ENCODE results near the gene PDC. TPM values are rescaled to one million over a fixed set of nuclear protein-coding genes. Genes with fewer than 3 reads are reported as not detected.

PDC gene
- total and polyA plus RNA-seq, 2 experiments from 2014 or later, result not detected

GRCh38 chr1:186481303-186481888 is 20.5 kb upstream of the PDC start:
- Histone ChIP-seq H3K4me2 (no peak overlapping the region), H2AFZ (no peak overlapping the region), H3K36me3 (replicated peaks; ENCODE audit: insufficient read depth, low read depth) (no peaks in the 10 kb centered on the region), H4K20me1 (ENCODE audit: insufficient read depth, poor library complexity, severe bottlenecking) (no peaks in the 10 kb centered on the region), H3K27ac (no peak overlapping the region), H3K79me2 (no peaks in the 10 kb centered on the region), H3K9me2 (replicated peaks; ENCODE audit: insufficient read depth) (no peaks in the 10 kb centered on the region), H3K9me3 (ENCODE audit: low read depth) (no peaks in the 10 kb centered on the region), H3K27me3 (no peaks in the 10 kb centered on the region), H3K4me3 (no peak overlapping the region), H3K4me1 (ENCODE audit: insufficient read depth) (no peaks in the 10 kb centered on the region)
- TF ChIP-seq EZH2phosphoT487 (IDR thresholded peaks at IDR 0.05; ENCODE audit: low read depth, severe bottlenecking, unreplicated experiment), result no peak
- TF ChIP-seq CTCF (IDR thresholded peaks at IDR 0.05; ENCODE audit: poor library complexity), result no peak
- DNase-seq (ENCODE audit: low spot score), result no peak
- WGBS (ENCODE audit: low lambda C conversion rate, missing lambda C conversion rate), result 80% methylated on average over 2 of the region's 2 CpGs

- Histone ChIP-seq H2AFZ (no peak overlapping the region), H3K27me3 (no peaks in the 10 kb centered on the region), H3K4me2 (no peak overlapping the region), H3K79me2 (no peaks in the 10 kb centered on the region), H3K9me2 (replicated peaks; ENCODE audit: insufficient read depth) (no peaks in the 10 kb centered on the region), H3K9me3 (ENCODE audit: low read depth) (no peaks in the 10 kb centered on the region), H3K36me3 (replicated peaks; ENCODE audit: insufficient read depth, low read depth) (no peaks in the 10 kb centered on the region), H3K4me3 (no peak overlapping the region), H4K20me1 (ENCODE audit: insufficient read depth, poor library complexity, severe bottlenecking) (no peaks in the 10 kb centered on the region), H3K4me1 (ENCODE audit: insufficient read depth) (no peaks in the 10 kb centered on the region), H3K27ac (no peak overlapping the region)
- TF ChIP-seq CTCF (IDR thresholded peaks at IDR 0.05; ENCODE audit: poor library complexity), result no peak
- TF ChIP-seq EZH2 (IDR thresholded peaks at IDR 0.05; ENCODE audit: borderline replicate concordance), result no peak
- no peak for TF ChIP-seq EZH2phosphoT487 (IDR thresholded peaks at IDR 0.05; ENCODE audit: low read depth, severe bottlenecking, unreplicated experiment)
- DNase-seq (ENCODE audit: low spot score), result no peak
- 49% methylated on average over 2 of the region's 2 CpGs for WGBS (ENCODE audit: low lambda C conversion rate, missing lambda C conversion rate)
These were observed 18.2 kb upstream of the PDC start for GRCh38 chr1:186479162-186479561.

- TF ChIP-seq EZH2phosphoT487 (IDR thresholded peaks at IDR 0.05; ENCODE audit: low read depth, severe bottlenecking, unreplicated experiment) (no peak), CTCF (IDR thresholded peaks at IDR 0.05; ENCODE audit: poor library complexity) (no peak), EZH2 (IDR thresholded peaks at IDR 0.05; ENCODE audit: borderline replicate concordance) (no peak)
- WGBS (ENCODE audit: low lambda C conversion rate, missing lambda C conversion rate), result 75% methylated on average over 5 of the region's 5 CpGs
- no peak for DNase-seq (ENCODE audit: low spot score)
- H3K9me3 ChIP-seq (ENCODE audit: low read depth), result no peaks in the 10 kb centered on the region
- H3K4me3 ChIP-seq, result no peak overlapping the region
- H3K79me2 ChIP-seq, result no peaks in the 10 kb centered on the region
- H3K4me1 ChIP-seq (ENCODE audit: insufficient read depth), result no peaks in the 10 kb centered on the region
- no peak overlapping the region for H3K27ac ChIP-seq
- H2AFZ ChIP-seq, result no peak overlapping the region
- H4K20me1 ChIP-seq (ENCODE audit: insufficient read depth, poor library complexity, severe bottlenecking), result no peaks in the 10 kb centered on the region
- H3K27me3 ChIP-seq, result no peaks in the 10 kb centered on the region
- no peak overlapping the region for H3K4me2 ChIP-seq
- no peaks in the 10 kb centered on the region for H3K36me3 ChIP-seq (replicated peaks; ENCODE audit: insufficient read depth, low read depth)
- no peaks in the 10 kb centered on the region for H3K9me2 ChIP-seq (replicated peaks; ENCODE audit: insufficient read depth)
These were observed 15.5 kb upstream of the PDC start for GRCh38 chr1:186476264-186477040.
